Omental fat pad (tissue), 4 donors: ENCODE results near the gene SDE2. TPM values are rescaled to one million over a fixed set of nuclear protein-coding genes. Genes with fewer than 3 reads are reported as not detected.

ENCODE experiments used
- ATAC-seq: fragments of 150-250 bp; one replicate; pipeline ENCODE4 v1.9.1; 2016; ENCODE audit warnings: mild to moderate bottlenecking, moderate library complexity; ENCODE audit not compliant: low FRiP score
- DNase-seq: peaks from one replicate; pipeline ENCODE4 v3.0.0-alpha.2; 2019; ENCODE audit warnings: low spot score
- total RNA-seq, 4 donors: library from RNA; depleted of rRNA; stranded (reverse); fragments of >200 nt; gene quantifications; one replicate each; pipeline ENCODE4 v1.1.0, GENCODE V29; 2016
- TF ChIP-seq, protein P1 (sequence below), 3 donors: fragments of 450-650 bp; IDR thresholded peaks; one replicate each; pipeline ENCODE4 v1.5.1; 2016 to 2017; ENCODE audit warnings: antibody characterized with exemption in 3 of 3, mild to moderate bottlenecking in 3 of 3, moderate library complexity in 2 of 3

SDE2 gene
- total RNA-seq, 4 donors from 2014 or later: 18.0 to 42.3 (median 21.5) TPM

DNA sequence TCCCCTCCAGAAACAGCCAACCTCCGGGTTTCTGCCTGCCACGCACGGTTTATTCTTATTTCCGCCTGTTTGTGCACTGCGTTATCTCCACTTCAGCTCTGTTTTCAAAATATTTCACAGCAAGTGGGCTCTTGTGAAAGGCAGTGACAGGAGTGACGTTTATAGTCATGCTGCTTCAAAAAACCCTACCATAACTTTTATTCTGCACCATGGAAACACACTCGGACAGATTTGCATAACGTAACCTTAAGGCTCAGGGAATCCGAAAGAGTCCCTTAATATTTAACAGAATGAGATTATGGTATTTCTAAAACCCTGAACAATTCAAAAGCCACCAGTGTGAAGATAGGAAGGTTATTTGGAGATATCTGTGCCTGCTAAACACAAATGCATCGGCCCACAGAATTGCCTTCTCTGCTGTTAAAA is 782 bp upstream of the SDE2 start:
- ATAC-seq (no peak), DNase-seq (no peak)
- TF ChIP-seq, protein P1, sequence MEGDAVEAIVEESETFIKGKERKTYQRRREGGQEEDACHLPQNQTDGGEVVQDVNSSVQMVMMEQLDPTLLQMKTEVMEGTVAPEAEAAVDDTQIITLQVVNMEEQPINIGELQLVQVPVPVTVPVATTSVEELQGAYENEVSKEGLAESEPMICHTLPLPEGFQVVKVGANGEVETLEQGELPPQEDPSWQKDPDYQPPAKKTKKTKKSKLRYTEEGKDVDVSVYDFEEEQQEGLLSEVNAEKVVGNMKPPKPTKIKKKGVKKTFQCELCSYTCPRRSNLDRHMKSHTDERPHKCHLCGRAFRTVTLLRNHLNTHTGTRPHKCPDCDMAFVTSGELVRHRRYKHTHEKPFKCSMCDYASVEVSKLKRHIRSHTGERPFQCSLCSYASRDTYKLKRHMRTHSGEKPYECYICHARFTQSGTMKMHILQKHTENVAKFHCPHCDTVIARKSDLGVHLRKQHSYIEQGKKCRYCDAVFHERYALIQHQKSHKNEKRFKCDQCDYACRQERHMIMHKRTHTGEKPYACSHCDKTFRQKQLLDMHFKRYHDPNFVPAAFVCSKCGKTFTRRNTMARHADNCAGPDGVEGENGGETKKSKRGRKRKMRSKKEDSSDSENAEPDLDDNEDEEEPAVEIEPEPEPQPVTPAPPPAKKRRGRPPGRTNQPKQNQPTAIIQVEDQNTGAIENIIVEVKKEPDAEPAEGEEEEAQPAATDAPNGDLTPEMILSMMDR (IDR thresholded peaks at IDR 0.05): no peak

DNA sequence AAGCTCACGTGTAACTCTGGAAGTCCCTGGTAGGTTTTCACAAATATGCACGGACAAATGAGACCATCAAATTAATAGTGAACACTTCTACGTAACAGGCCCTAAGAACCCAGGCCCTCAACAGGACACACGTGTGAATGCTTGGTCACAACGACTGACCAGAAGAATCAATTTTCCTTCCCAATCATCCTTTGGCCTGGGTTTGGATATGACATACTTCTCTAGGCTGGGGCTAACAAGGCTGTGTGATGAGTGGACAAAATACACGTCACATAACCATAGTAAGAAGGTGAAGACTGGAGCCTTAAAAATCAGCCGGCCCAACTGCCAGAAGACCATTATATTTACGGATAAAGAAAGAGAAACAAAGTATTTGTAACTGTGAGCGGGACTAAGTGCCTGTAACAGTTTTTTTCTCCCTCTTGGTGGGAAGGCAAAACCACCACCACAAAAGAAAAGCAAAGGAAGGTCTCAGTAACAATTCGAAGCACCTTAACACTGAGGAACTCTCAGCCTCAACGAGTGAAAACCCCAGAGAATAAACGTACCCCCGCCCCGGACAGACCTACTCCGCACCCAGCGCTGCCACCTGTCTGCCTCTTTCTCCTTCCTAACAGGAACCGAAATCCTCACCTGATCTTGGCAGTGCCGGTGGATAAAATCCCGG is 450 bp downstream of the SDE2 start:
- TF ChIP-seq, protein P1 (IDR thresholded peaks at IDR 0.05): no peak
- peak; percentile 33 for ATAC-seq

DNA sequence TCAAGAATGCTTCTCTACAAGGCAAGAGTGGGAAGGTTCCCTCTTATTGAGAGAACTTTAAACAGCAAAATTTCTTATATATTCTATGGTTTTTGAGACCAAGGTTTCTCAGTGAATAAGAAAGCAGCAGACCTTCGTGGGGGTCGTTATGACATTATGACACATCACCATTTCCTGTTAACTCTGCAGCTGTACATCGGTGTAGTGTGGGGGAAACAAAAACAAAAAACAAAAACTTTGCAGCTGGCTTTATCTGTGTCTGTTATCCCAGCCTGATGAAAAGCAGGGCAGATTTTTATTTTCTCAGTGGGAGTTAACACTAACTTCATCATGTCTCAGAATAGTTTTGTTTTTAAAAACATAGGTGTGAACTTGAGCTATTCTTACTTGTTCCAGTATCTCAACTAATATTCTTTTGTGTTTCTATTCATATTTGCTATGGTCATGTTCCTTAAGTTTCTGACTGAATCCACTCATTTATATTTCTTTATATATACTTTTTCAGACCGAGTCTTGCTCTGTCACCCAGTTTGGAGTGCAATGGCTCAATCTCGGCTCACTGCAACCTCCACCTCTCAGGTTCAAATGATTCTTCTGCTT is 2.1 kb downstream of the SDE2 start:
- DNase-seq (no peak), ATAC-seq (no peak)
- TF ChIP-seq, protein P1 (IDR thresholded peaks at IDR 0.05): no peak

More for the DNA sequence above, 450 bp downstream of the SDE2 start:
- DNase-seq: no peak

DNA sequence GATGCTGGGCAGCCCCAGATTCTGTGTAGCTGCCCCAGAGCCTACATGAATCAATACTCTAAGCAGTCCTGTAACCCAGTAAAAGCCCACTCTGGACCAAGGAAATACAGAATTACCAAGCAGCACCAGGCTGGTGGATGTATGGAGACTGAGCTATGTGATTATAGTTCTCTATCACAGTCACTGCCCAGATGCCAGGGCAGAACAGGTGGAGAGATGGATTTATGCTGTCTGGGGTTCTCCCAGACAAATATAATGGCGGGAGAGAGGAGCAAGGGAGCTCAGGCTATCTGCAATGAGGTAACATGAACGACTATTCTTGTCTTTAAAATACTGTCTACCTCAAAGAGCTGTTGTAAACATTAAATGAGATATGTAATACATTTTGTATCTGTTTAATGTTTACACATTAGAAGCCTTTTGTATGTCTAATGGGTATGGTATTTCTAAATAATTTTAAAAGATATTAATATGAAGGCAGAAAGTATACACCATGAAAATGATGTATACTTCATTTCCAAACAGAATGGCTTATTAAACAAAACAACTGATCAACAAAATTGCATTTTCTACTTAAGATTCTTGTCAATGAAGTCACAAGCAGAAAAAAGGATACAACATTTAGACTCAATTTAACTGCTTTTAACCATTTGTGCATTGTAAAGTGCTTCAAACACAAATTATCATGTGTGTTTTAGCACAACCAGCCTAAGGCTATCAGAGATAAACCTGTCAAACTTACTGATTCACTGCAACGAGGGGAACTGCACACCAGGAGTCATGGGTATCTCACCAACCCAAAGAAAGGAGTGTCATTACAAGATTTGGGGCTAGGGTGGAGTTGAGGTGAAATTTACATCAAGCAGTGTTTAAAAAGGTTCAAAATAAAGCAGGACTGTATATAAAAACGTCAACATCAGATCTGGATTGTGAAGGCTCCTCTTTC is 3.0 kb downstream of the SDE2 start:
- no peak for DNase-seq
- TF ChIP-seq, protein P1 (IDR thresholded peaks at IDR 0.05): no peak
- ATAC-seq: no peak

DNA sequence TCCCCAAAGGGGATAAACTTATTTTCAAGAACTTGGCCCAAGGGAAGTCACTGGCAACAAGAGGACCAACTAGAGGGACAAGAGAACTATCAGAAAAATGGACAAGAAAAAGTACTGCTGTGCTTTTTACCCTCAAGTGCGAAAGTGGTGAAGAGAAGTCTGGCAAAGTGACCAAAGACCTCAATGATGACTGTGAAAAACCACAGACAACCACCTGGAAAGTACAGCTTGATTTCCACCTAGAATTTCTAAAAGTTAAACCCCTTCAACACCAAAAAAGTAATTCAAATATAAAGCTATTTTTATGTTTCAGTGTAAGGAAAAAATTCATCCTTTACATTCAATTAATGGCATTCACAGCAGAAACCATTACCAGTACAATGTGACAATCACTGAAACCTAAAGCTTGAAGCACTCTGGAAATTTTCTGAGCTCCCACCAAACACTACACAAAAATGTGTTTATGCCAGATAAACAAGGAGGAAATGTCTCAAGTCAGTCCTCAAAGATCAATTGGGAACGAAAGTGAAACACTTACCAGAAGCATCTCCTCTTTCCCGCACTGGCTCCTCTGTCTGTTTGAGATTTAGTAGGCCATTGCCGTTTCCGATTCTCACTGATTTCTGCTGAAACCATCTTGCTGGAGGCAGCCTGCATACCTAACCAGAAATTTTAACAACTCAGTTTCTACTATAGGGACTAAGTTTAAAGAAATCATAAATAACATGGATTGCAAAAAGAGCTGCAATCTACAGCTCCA is 8.3 kb downstream of the SDE2 start:
- DNase-seq (no peak), ATAC-seq (no peak)

More for the DNA sequence above, 8.3 kb downstream of the SDE2 start:
- TF ChIP-seq, protein P1 (IDR thresholded peaks at IDR 0.05): no peak
